Chondrocyte (in vitro differentiated cells): Measurements from ENCODE around the gene GNAS. TPM values are rescaled to one million over a fixed set of nuclear protein-coding genes. Genes with fewer than 3 reads are reported as not detected.

Experiments
- DNase-seq: peaks from one replicate; pipeline ENCODE4 v3.0.0; 2021; ENCODE audit warnings: mixed read lengths, low spot score
- H3K27ac Mint-ChIP-seq: one replicate; pipeline ENCODE4 v1.8.0; 2021; ENCODE audit warnings: mild to moderate bottlenecking, moderate library complexity, mixed read lengths; ENCODE audit not compliant: unreplicated experiment
- H3K27me3 Mint-ChIP-seq: 2 replicates; pipeline ENCODE4 v1.8.0; 2021; ENCODE audit warnings: low read depth, mixed read lengths
- H3K36me3 Mint-ChIP-seq: 2 replicates; pipeline ENCODE4 v1.8.0; 2021; ENCODE audit warnings: low read depth, mixed read lengths
- H3K4me1 Mint-ChIP-seq: 2 replicates; pipeline ENCODE4 v1.8.0; 2021; ENCODE audit warnings: low read depth, mild to moderate bottlenecking, mixed read lengths
- H3K4me3 Mint-ChIP-seq: one replicate; pipeline ENCODE4 v1.8.0; 2021; ENCODE audit warnings: mild to moderate bottlenecking, moderate library complexity, mixed read lengths; ENCODE audit not compliant: unreplicated experiment
- H3K9me3 Mint-ChIP-seq: 2 replicates; pipeline ENCODE4 v1.8.0; 2021; ENCODE audit warnings: low read depth, mixed read lengths
- CTCF ChIP-seq: fragments of 200-600 bp; sonication (generic); IDR thresholded peaks from 2 replicates; pipeline ENCODE4 v1.5.0; 2021; ENCODE audit warnings: antibody characterized with exemption, mild to moderate bottlenecking, moderate library complexity
- total RNA-seq: library from RNA; stranded (reverse); gene quantifications from 3 replicates; pipeline ENCODE4 v1.2.1, GENCODE V29; 2021

The GNAS gene
- total RNA-seq, 1 donor from 2014 or later, result 1,374 TPM

GRCh38 chr20:58840816-58841538 is 11.5 kb upstream of the GNAS start:
- no peak overlapping the region for H3K4me3 Mint-ChIP-seq
- no peak for TF ChIP-seq CTCF
- peaks cover 50% of the 10 kb centered on the region for H3K27me3 Mint-ChIP-seq
- no peak overlapping the region for H3K27ac Mint-ChIP-seq
- H3K36me3 Mint-ChIP-seq, result no peaks in the 10 kb centered on the region
- no peaks in the 10 kb centered on the region for H3K9me3 Mint-ChIP-seq
- peaks cover 21% of the 10 kb centered on the region for H3K4me1 Mint-ChIP-seq
- no peak for DNase-seq

- no peak for DNase-seq
- Mint-ChIP-seq H3K27ac (no peak overlapping the region), H3K9me3 (no peaks in the 10 kb centered on the region), H3K27me3 (peaks cover 47% of the 10 kb centered on the region), H3K4me3 (peak overlapping the region; percentile 16), H3K36me3 (no peaks in the 10 kb centered on the region), H3K4me1 (peaks cover 21% of the 10 kb centered on the region)
- no peak for TF ChIP-seq CTCF
Observed at GRCh38 chr20:58841539-58842264, 10.8 kb upstream of the GNAS start.

- H3K4me3 Mint-ChIP-seq, result peak overlapping the region; percentile 16
- H3K4me1 Mint-ChIP-seq, result peaks cover 21% of the 10 kb centered on the region
- H3K27ac Mint-ChIP-seq, result no peak overlapping the region
- peaks cover 51% of the 10 kb centered on the region for H3K27me3 Mint-ChIP-seq
- DNase-seq, result no peak
- TF ChIP-seq CTCF, result no peak
- no peaks in the 10 kb centered on the region for H3K36me3 Mint-ChIP-seq
- no peaks in the 10 kb centered on the region for H3K9me3 Mint-ChIP-seq
Observed at GRCh38 chr20:58842276-58842675, 10.2 kb upstream of the GNAS start.

- no peak for TF ChIP-seq CTCF
- H3K36me3 Mint-ChIP-seq, result peaks cover under 1% of the 10 kb centered on the region
- H3K27me3 Mint-ChIP-seq, result peaks cover 53% of the 10 kb centered on the region
- DNase-seq, result no peak
- H3K27ac Mint-ChIP-seq, result no peak overlapping the region
- peaks cover 23% of the 10 kb centered on the region for H3K4me1 Mint-ChIP-seq
- H3K9me3 Mint-ChIP-seq, result no peaks in the 10 kb centered on the region
- H3K4me3 Mint-ChIP-seq, result no peak overlapping the region
Observed at GRCh38 chr20:58843128-58843556, 9.4 kb upstream of the GNAS start.

- Mint-ChIP-seq H3K4me3 (no peak overlapping the region), H3K36me3 (peaks cover 1% of the 10 kb centered on the region), H3K27me3 (peaks cover 54% of the 10 kb centered on the region), H3K4me1 (peaks cover 26% of the 10 kb centered on the region), H3K9me3 (no peaks in the 10 kb centered on the region), H3K27ac (no peak overlapping the region)
- DNase-seq, result no peak
- TF ChIP-seq CTCF, result no peak
Observed at GRCh38 chr20:58845706-58846105, 6.8 kb upstream of the GNAS start.
